ENCODE data around the gene AFAP1.

Gene AFAP1

DNA sequence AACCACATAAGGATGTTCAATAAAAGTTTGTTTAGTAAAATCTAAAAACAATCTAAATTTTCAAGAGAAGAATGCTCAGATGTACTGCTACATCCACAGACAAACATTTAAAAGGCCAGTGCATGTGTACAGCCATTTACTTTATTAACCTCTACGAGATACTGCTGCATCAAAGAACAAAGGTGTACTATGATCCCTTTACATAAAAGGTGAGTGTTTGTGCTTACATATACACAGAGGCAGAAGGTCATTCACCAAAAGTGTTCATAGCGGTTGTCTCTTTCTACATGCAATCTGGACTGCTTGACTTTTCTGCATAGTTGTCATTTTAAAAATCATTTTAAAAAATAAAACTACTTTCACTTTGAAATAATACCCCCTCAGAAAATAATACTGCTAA is 81.7 kb downstream of the AFAP1 start:
- TF ChIP-seq TAF1 (IDR thresholded peaks at IDR 0.05; ENCODE audit: borderline replicate concordance, insufficient read depth, low read length), result no peak
- TF ChIP-seq, protein P1, sequence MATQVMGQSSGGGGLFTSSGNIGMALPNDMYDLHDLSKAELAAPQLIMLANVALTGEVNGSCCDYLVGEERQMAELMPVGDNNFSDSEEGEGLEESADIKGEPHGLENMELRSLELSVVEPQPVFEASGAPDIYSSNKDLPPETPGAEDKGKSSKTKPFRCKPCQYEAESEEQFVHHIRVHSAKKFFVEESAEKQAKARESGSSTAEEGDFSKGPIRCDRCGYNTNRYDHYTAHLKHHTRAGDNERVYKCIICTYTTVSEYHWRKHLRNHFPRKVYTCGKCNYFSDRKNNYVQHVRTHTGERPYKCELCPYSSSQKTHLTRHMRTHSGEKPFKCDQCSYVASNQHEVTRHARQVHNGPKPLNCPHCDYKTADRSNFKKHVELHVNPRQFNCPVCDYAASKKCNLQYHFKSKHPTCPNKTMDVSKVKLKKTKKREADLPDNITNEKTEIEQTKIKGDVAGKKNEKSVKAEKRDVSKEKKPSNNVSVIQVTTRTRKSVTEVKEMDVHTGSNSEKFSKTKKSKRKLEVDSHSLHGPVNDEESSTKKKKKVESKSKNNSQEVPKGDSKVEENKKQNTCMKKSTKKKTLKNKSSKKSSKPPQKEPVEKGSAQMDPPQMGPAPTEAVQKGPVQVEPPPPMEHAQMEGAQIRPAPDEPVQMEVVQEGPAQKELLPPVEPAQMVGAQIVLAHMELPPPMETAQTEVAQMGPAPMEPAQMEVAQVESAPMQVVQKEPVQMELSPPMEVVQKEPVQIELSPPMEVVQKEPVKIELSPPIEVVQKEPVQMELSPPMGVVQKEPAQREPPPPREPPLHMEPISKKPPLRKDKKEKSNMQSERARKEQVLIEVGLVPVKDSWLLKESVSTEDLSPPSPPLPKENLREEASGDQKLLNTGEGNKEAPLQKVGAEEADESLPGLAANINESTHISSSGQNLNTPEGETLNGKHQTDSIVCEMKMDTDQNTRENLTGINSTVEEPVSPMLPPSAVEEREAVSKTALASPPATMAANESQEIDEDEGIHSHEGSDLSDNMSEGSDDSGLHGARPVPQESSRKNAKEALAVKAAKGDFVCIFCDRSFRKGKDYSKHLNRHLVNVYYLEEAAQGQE (IDR thresholded peaks at IDR 0.05; ENCODE audit: insufficient read depth in 1 of 2, low read depth in 2 of 2, low read length in 2 of 2), result no peak
- TF ChIP-seq SIN3A (IDR thresholded peaks at IDR 0.05; ENCODE audit: borderline replicate concordance, insufficient read depth, low read length), result no peak

DNA sequence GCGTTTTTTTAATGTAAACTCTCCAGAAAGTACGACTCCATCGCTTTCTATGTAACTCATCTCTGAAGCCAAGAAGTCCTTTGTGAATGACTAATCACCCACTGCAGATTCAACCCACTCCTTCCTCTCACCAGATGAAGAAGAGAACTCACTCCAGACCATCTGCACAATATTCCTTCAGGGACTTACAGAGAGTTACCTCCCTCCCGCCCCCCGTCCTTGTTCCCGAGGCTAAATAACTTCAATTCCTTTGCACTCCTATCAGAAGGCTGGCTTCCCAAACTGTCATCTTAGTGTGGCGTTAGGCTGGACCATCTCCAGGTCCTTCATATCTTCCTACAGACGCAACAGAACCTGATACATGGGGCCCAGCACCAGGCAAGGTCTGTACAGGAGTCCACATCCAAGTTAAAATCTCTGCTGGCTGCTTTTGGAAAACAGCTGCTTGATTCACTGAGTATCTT is 82.4 kb downstream of the AFAP1 start:
- TF ChIP-seq SIN3A (IDR thresholded peaks at IDR 0.05; ENCODE audit: borderline replicate concordance, insufficient read depth, low read length), result no peak

DNA sequence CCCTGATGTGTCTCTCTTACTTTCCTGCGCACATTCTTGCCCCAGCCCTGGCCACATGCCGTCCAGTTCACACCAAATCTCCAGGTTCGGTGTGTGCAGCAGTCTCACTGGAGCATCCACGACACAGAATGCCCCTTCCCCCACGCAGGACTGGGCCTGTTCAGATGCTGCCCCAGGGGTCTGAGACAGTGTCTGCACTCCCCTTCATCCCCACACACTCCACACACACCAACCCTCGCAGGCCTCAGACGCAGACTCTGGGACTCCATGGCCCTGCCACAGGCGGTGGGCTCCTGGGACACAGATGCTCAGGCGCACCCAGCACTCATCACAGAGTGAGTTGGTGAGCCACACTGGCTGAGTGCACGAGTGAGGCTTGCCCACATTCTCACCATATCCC is 83.9 kb downstream of the AFAP1 start:
- TF ChIP-seq, protein P1 (IDR thresholded peaks at IDR 0.05; ENCODE audit: insufficient read depth in 1 of 2, low read depth in 2 of 2, low read length in 2 of 2), result no peak
- no peak for TF ChIP-seq TAF1 (IDR thresholded peaks at IDR 0.05; ENCODE audit: borderline replicate concordance, insufficient read depth, low read length)
- no peak for TF ChIP-seq SIN3A (IDR thresholded peaks at IDR 0.05; ENCODE audit: borderline replicate concordance, insufficient read depth, low read length)

DNA sequence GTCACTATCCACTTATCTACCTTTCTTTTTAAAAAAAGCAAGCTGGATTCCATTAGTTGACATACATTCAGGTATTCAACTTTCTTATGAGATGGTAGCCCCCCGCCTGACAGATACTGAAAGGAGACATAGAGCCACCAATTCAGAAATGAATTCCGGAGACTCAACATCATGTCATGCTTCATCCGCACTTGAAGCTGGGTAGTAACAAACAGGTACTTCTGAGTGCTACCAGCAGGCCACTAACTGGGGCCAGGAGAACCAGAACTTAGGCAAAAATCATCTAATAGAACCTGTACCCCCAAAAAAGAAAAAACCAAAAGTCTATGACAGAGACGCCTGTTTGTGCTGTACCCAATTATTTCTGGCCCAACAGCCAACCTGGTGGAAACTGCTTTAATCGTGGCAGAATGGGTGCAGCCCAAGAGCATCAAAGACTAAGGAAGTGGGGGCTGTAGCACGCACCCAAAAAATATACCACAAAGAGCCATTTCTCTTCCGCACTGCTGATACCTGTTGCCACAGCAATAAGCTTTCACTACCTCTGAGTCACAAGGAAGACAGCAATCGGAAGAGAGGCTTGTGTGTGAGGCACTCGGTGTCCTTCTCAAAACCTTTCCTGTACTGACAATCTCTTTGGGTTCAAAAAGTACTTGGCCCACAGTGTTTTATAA is 84.8 kb downstream of the AFAP1 start:
- TF ChIP-seq TAF1 (IDR thresholded peaks at IDR 0.05; ENCODE audit: borderline replicate concordance, insufficient read depth, low read length) (no peak), POLR2AphosphoS5 (IDR thresholded peaks at IDR 0.05; ENCODE audit: low read depth, low read length) (no peak), SIN3A (IDR thresholded peaks at IDR 0.05; ENCODE audit: borderline replicate concordance, insufficient read depth, low read length) (no peak), FOXP2 (optimal IDR thresholded peaks at IDR 0.05; ENCODE audit: borderline replicate concordance, extremely low read depth, extremely low read length, insufficient read depth) (no peak)
- TF ChIP-seq, protein P1 (IDR thresholded peaks at IDR 0.05; ENCODE audit: insufficient read depth in 1 of 2, low read depth in 2 of 2, low read length in 2 of 2), result no peak

DNA sequence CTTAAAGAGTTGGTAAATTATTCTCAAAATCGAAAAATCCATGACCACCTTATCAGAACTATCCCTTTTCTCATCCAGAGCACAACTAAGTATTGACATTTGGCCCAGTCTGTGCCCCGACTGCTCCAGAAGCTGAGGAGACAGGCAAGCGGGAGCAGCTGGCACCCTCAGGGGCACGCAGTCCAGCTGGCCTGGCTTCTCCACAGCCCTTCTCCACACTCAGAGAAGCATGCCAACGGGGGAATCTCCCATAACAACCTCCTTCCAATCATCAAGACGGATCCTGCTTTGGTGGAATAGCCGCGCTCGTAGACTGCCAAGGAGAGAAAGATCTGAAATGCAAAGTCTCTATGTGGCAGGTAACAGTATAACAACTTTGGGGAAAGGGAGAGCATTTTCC is 85.4 kb downstream of the AFAP1 start:
- TF ChIP-seq, protein P1 (IDR thresholded peaks at IDR 0.05; ENCODE audit: insufficient read depth in 1 of 2, low read depth in 2 of 2, low read length in 2 of 2), result no peak
- TF ChIP-seq FOXP2 (optimal IDR thresholded peaks at IDR 0.05; ENCODE audit: borderline replicate concordance, extremely low read depth, extremely low read length, insufficient read depth) (no peak), SIN3A (IDR thresholded peaks at IDR 0.05; ENCODE audit: borderline replicate concordance, insufficient read depth, low read length) (no peak), TAF1 (IDR thresholded peaks at IDR 0.05; ENCODE audit: borderline replicate concordance, insufficient read depth, low read length) (no peak), POLR2AphosphoS5 (IDR thresholded peaks at IDR 0.05; ENCODE audit: low read depth, low read length) (no peak)

Data from PFSK-1 (cell line).